ENCODE results near the gene CD14.
"Not testable (repeated sequence)": the region's sequence is repeated elsewhere in the genome, so short reads cannot be mapped to it uniquely, and the experiment has no call there.

Gene CD14

DNA sequence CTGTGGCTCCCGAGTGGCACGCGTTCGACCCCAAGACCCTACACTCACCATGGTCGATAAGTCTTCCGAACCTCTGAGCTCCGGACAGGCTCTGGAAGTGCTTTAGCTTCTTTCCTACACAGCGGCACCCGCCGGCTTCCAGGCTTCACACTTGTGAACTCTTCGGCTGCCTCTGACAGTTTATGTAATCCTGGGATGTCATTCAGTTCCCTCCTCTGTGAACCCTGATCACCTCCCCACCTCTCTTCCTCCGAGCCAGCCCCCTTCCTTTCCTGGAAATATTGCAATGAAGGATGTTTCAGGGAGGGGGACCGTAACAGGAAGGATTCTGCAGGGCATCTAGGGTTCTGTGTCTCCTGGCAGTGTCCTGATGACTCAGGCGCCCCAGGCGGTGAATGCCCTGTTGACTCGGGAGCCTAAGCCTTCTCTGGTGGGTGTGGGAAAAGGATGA is at the start of gene CD14:
Gene CD14, minus strand, starts transcription at position 155 of the 451 bp plus-strand sequence. Its CDS starts 104 bp downstream, at position 51.
- DNase-seq: no peak

DNA sequence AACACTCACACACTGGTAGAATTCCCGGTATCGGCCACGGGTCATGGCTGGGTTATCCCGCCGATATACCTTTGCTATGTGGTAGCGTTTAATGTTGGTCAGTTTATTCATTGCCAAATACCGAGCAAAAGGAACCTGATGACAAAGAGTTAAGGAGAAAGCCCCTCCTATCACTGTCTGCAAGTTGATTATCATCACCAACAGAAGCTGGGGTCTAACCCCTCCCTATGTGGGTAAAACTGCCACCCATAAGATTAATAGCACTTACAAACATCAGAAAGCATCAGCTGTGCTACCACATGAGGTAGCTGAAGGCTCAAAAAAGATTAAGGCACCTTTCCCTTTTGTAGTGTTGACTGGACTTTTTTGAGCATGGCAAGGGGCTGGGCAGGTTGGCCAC is 46.0 kb upstream of the CD14 start:
- DNase-seq: no peak

- no peak for DNase-seq
Measured at GRCh38 chr5:140677947-140678346, 45.0 kb upstream of the CD14 start.

GRCh38 chr5:140674629-140675028 is 41.7 kb upstream of the CD14 start:
- DNase-seq: no peak

- DNase-seq: no peak
Measured at GRCh38 chr5:140674211-140674610, 41.2 kb upstream of the CD14 start.

- no peak for DNase-seq
Measured at GRCh38 chr5:140673187-140673976, 40.4 kb upstream of the CD14 start, which contains the start of gene DND1. DND1 (minus strand) TSS chr5:140673576; CDS start chr5:140673542, 34 bp downstream.

GRCh38 chr5:140672455-140673186 is 39.6 kb upstream of the CD14 start:
- DNase-seq: no peak

GRCh38 chr5:140671472-140672125 is 38.6 kb upstream of the CD14 start:
- no peak for DNase-seq

DNA sequence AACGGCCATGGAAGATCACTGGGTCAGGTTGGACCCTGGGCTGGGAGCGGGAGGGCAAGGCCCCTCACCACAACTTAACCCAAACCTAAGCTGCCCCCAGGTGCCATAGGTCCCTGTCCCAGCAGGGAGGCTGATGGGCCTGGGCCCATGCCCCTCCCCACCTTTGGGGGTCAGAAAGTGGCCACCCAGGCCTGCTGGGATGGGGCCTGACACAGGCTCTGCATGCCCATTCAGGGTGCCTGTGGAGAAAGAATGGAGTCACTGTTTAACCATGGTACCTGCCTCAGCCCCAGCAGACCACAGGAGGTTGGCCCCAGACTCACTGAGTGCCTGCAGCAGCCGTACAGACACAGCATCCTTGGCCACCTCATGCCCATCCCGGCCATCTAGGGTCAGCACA is 38.1 kb upstream of the CD14 start:
- DNase-seq: not testable (repeated sequence)

GRCh38 chr5:140664359-140665119 is 31.6 kb upstream of the CD14 start, which contains the start of gene WDR55:
WDR55 (plus strand) TSS chr5:140664904; CDS start chr5:140664913, 9 bp downstream.
- peak; percentile 80 for DNase-seq

GRCh38 chr5:140664030-140664358 is 31.0 kb upstream of the CD14 start:
- DNase-seq: no peak

- DNase-seq: not testable (repeated sequence)
Measured at GRCh38 chr5:140660371-140660770, 27.4 kb upstream of the CD14 start.

DNA sequence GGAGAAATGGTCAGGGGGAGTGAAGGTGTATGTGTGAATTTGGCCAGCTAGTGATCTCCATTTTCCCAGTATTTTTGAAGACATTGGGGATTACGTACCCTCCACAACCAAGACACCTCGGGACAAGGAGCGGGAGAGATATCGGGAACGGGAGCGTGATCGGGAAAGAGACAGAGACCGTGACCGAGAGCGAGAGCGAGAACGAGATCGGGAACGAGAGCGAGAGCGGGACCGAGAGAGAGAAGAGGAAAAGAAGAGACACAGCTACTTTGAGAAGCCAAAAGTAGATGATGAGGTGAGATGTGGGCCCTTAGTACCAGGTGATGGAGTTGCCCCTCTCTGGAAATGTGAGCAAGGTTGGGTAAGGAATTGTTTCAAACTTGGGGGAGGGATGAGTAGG is 25.9 kb upstream of the CD14 start:
- no peak for DNase-seq

DNA sequence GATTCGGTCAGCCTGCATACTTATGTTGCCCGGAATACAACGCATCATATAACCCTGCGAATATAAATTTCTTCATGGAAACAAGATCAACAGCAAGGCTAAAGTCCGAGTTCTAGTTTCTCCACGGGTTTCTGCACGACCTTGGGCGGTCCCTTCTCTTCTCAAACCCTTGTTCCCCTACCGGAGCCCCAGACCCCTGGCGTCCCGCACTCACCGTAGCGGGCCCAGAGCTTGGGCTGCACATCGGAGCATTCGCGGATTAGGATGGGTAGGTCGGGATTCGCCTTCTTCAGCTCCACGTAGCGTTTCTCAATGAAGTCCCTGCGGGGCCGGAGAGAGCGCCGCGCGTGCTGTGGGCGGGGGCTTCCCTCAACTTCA is 14.1 kb upstream of the CD14 start:
- DNase-seq: no peak

DNA sequence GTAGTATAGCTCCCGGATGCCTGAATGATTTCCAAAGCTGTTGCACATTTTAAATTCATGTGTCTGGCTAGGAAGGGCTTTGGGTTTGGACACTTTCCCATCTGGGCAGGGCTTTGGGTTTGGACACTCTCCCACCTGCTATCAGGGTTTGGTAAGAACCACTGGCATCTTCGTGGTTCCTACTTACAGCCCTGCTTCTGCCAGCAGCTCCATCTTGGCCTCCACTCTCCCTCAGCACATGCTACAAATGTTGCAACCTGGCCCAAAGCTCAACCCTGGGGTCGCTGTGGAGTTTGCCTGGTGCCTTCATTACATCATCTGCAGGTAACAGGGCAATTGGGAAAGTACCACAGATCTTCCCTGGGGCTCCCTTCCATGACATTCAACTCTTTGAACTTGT is 9.7 kb upstream of the CD14 start:
- DNase-seq: no peak

- no peak for DNase-seq
Measured at GRCh38 chr5:140641716-140642115, 8.7 kb upstream of the CD14 start.

GRCh38 chr5:140639148-140639981 is 6.4 kb upstream of the CD14 start, which contains the start of gene TMCO6:
TMCO6 (plus strand) TSS chr5:140639451; CDS start chr5:140639528, 77 bp downstream.
- DNase-seq: peak; percentile 80

- not testable (repeated sequence) for DNase-seq
Measured at GRCh38 chr5:140638898-140639147, 5.8 kb upstream of the CD14 start.

- DNase-seq: no peak
Measured at GRCh38 chr5:140637371-140638100, 4.6 kb upstream of the CD14 start.

- no peak for DNase-seq
Measured at GRCh38 chr5:140635291-140636257, 2.6 kb upstream of the CD14 start.

Data from NCI-H2227 treated with DMSO at 0.1 percent for 48 hours (cell line).